DMS153 treated with DMSO at 0.1 percent for 48 hours (cell line): ENCODE measurements around the gene MLANA.

Source experiments
- DNase-seq: peaks from one replicate; lab custom pipeline; 2025; ENCODE audit not compliant: unreplicated experiment; lab: John Stamatoyannopoulos, UW

Gene MLANA

GRCh38 chr9:5890641-5891040 lies at the start of gene MLANA:
Gene MLANA (plus strand): TSS chr9:5890889. CDS start chr9:5892475, 1,586 bp downstream.
- no peak for DNase-seq

- no peak for DNase-seq
Observed at GRCh38 chr9:5841771-5842573, 48.7 kb upstream of the MLANA start.

GRCh38 chr9:5842929-5843793 lies 47.5 kb upstream of the MLANA start:
- peak; percentile 55 for DNase-seq

- peak; percentile 70 for DNase-seq
Observed at GRCh38 chr9:5843794-5844471, 46.8 kb upstream of the MLANA start.

GRCh38 chr9:5845157-5845531 lies 45.5 kb upstream of the MLANA start:
- no peak for DNase-seq

- DNase-seq, result no peak
Observed at GRCh38 chr9:5846096-5846495, 44.6 kb upstream of the MLANA start.

GRCh38 chr9:5846501-5846921 lies 44.2 kb upstream of the MLANA start:
- DNase-seq, result peak; percentile 21

- DNase-seq, result no peak
Observed at GRCh38 chr9:5848372-5848882, 42.3 kb upstream of the MLANA start.

- no peak for DNase-seq
Observed at GRCh38 chr9:5850724-5851122, 40.0 kb upstream of the MLANA start.

GRCh38 chr9:5851445-5851844 lies 39.2 kb upstream of the MLANA start:
- DNase-seq, result no peak

- no peak for DNase-seq
Observed at GRCh38 chr9:5852987-5853386, 37.7 kb upstream of the MLANA start.

- DNase-seq, result no peak
Observed at GRCh38 chr9:5853617-5854016, 37.1 kb upstream of the MLANA start.

GRCh38 chr9:5854063-5854790 lies 36.5 kb upstream of the MLANA start:
- no peak for DNase-seq

- no peak for DNase-seq
Observed at GRCh38 chr9:5857928-5858327, 32.8 kb upstream of the MLANA start.

GRCh38 chr9:5858833-5859232 lies 31.9 kb upstream of the MLANA start:
- no peak for DNase-seq

GRCh38 chr9:5863092-5863746 lies 27.5 kb upstream of the MLANA start:
- no peak for DNase-seq

GRCh38 chr9:5864446-5864845 lies 26.2 kb upstream of the MLANA start:
- no peak for DNase-seq

- no peak for DNase-seq
Observed at GRCh38 chr9:5866272-5866671, 24.4 kb upstream of the MLANA start.

- no peak for DNase-seq
Observed at GRCh38 chr9:5866685-5867084, 24.0 kb upstream of the MLANA start.

GRCh38 chr9:5868235-5868634 lies 22.5 kb upstream of the MLANA start:
- no peak for DNase-seq
